HCT116 (cell line): ENCODE data around the gene CPNE4. TPM values are rescaled to one million over a fixed set of nuclear protein-coding genes. Genes with fewer than 3 reads are reported as not detected.

ENCODE experiments used
- ATAC-seq: fragments of 200-7000 bp; cut with Tn5 transposase; 2 replicates; pipeline ENCODE4 v1.9.1; 2020; ENCODE audit warnings: mild to moderate bottlenecking, moderate library complexity
- BruUV-seq: library from RNA; stranded (reverse); fragments of 400-500 nt; replicated peaks from 2 replicates; lab custom pipeline; 2021; lab: Mats Ljungman, UMichigan
- CTCF ChIA-PET: fragments of 300-600 bp; sonication (Branson Sonifier 250); formaldehyde crosslinking; loops from one replicate; lab custom pipeline; 2021; ENCODE audit warnings: antibody characterized with exemption; lab: Charles Lee
- POLR2A ChIA-PET: fragments of 300-600, 350-600 bp; sonication (Branson Sonifier 250); formaldehyde crosslinking; loops from one replicate; lab custom pipeline; 2021; ENCODE audit warnings: antibody characterized with exemption; lab: Charles Lee
- RAD21 ChIA-PET, 2 experiments: fragments of 300-600 bp; sonication (Branson Sonifier 250); formaldehyde crosslinking; loops; one replicate each; lab custom pipeline; 2023; ENCODE audit warnings: low total read pairs in 2 of 2; ENCODE audit not compliant: uncharacterized antibody in 2 of 2, unreplicated experiment in 2 of 2, low non-redundant PET in 1 of 2; lab: Charles Lee
- DNase-seq: peaks from one replicate; pipeline ENCODE4 v3.0.0-alpha.2; 2010; ENCODE audit warnings: low read depth, low spot score
- H2AFZ ChIP-seq: fragments of 200-600 bp; shearing (Covaris generic), sonication (generic); 2 replicates; pipeline ENCODE4 v1.6.1; 2017; ENCODE audit warnings: low read depth, mixed run types, mixed read lengths, antibody characterized with exemption, low read length; ENCODE audit not compliant: poor library complexity, severe bottlenecking
- H3K27ac ChIP-seq: 2 replicates; pipeline ENCODE4 v1.5.1; 2012; ENCODE audit warnings: low read depth, low read length
- H3K27me3 ChIP-seq: fragments of 200-600 bp; sonication (generic); 2 replicates; pipeline ENCODE4 v1.6.1; 2016; ENCODE audit warnings: mixed run types, low read length, mixed read lengths; ENCODE audit not compliant: insufficient read depth
- H3K36me3 ChIP-seq, 2 experiments: fragments of 200-500 bp in 1 of 2; fragments of 200-600 bp in 1 of 2; sonication (Bioruptor generic) in 1 of 2; sonication (generic) in 1 of 2; 2 replicates each; pipeline versions ENCODE4 v1.5.1 to v1.6.1; 2014 to 2016; ENCODE audit warnings: low read length in 2 of 2, inconsistent platforms in 1 of 2, mixed read lengths in 1 of 2, mixed run types in 1 of 2; ENCODE audit not compliant: insufficient read depth in 2 of 2, control insufficient read depth in 1 of 2
- H3K4me1 ChIP-seq, 2 experiments: fragments of 200-600 bp in 1 of 2; sonication (generic) in 1 of 2; 2 replicates each; pipeline versions ENCODE4 v1.5.1 to v1.6.1; 2012 to 2017; ENCODE audit warnings: low read length in 2 of 2, inconsistent platforms in 1 of 2, mild to moderate bottlenecking in 1 of 2, mixed read lengths in 1 of 2, mixed run types in 1 of 2, moderate library complexity in 1 of 2; ENCODE audit not compliant: insufficient read depth in 2 of 2, control insufficient read depth in 1 of 2
- H3K4me2 ChIP-seq: fragments of 200-600 bp; sonication (generic); 2 replicates; pipeline ENCODE4 v1.6.1; 2017; ENCODE audit warnings: mixed run types, low read length, mixed read lengths
- H3K4me3 ChIP-seq, 2 experiments: fragments of 200-600 bp in 1 of 2; sonication (generic) in 1 of 2; replicated peaks in 1 of 2; 2 replicates each; pipeline ENCODE4 v1.5.1; 2011 to 2016; ENCODE audit warnings: low read length in 2 of 2, control low read depth in 1 of 2, low read depth in 1 of 2, mild to moderate bottlenecking in 1 of 2, mixed read lengths in 1 of 2, mixed run types in 1 of 2
- H3K79me2 ChIP-seq: fragments of 200-600 bp; sonication (generic); 2 replicates; pipeline ENCODE4 v1.6.1; 2017; ENCODE audit warnings: mild to moderate bottlenecking, mixed run types, low read length, moderate library complexity, mixed read lengths; ENCODE audit not compliant: insufficient read depth
- H3K9ac ChIP-seq: fragments of 200-600 bp; sonication (generic); 2 replicates; pipeline ENCODE4 v1.6.1; 2016; ENCODE audit warnings: low read length, mixed read lengths
- H3K9me2 ChIP-seq: fragments of 200-600 bp; sonication (generic), shearing (Covaris generic); 2 replicates; pipeline ENCODE4 v1.6.1; 2017; ENCODE audit warnings: mixed run types, mild to moderate bottlenecking, moderate library complexity; ENCODE audit not compliant: insufficient read depth
- H3K9me3 ChIP-seq, 2 experiments: fragments of 200-500 bp in 1 of 2; fragments of 200-600 bp in 1 of 2; sonication (Bioruptor generic) in 1 of 2; sonication (generic) in 1 of 2; 2 replicates each; pipeline ENCODE4 v1.6.1; 2014 to 2017; ENCODE audit warnings: low read length in 2 of 2, mixed read lengths in 2 of 2, inconsistent platforms in 1 of 2, low read depth in 1 of 2, mild to moderate bottlenecking in 1 of 2, mixed run types in 1 of 2, moderate library complexity in 1 of 2; ENCODE audit not compliant: control insufficient read depth in 1 of 2, insufficient read depth in 1 of 2
- H4K20me1 ChIP-seq: fragments of 200-600 bp; sonication (generic), shearing (Covaris generic); 2 replicates; pipeline ENCODE4 v1.6.1; 2017; ENCODE audit warnings: mixed run types, mild to moderate bottlenecking, moderate library complexity; ENCODE audit not compliant: insufficient read depth
- CBX3 ChIP-seq: IDR thresholded peaks from 2 replicates; pipeline ENCODE4 v1.6.1; 2012; ENCODE audit warnings: low read depth
- ELF1 ChIP-seq: IDR thresholded peaks from 2 replicates; pipeline ENCODE4 v1.6.1; 2012; ENCODE audit warnings: low read depth, borderline replicate concordance
- JUND ChIP-seq: IDR thresholded peaks from 2 replicates; pipeline ENCODE4 v1.6.1; 2012
- SRF ChIP-seq: IDR thresholded peaks from 2 replicates; pipeline ENCODE4 v1.6.1; 2012; ENCODE audit warnings: low read depth
- intact Hi-C: fragments of 100-400 bp; cut with micrococcal nuclease; formaldehyde crosslinking; loops from 2 replicates; pipeline ENCODE4 v1.10.0; 2022
- total RNA-seq: library from RNA; stranded (reverse); gene quantifications from one replicate; pipeline ENCODE4 v1.2.1, GENCODE V29; 2021; ENCODE audit not compliant: unreplicated experiment

The CPNE4 gene
- total RNA-seq, 1 experiment from 2014 or later: not detected

DNA sequence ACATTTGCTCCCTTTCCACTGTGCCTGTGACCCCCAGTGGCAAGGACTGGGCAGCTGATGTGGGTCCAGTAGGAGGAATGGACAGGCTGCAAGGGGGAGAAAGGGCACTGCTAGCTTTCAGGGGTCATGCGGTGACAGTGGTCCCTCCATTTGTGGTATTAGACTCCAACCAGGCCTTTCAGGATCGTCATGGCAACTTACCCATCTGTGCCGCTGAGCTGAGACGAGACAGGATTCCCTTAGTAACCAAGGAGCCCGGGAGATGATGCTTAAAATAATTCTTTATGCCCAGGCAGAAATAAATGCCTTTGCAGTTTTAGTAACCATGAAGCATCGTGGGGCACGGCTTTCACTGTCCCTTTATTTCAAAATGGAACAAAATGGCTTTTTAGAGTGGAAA, 516.1 kb downstream of the CPNE4 start:
- Histone ChIP-seq H3K27ac (no peak overlapping the region), H3K9me2 (no peaks in the 10 kb centered on the region), H2AFZ (no peak overlapping the region), H3K4me1 (no peaks in the 10 kb centered on the region), H3K4me2 (no peak overlapping the region), H3K9me3 (no peaks in the 10 kb centered on the region), H3K9ac (no peak overlapping the region), H3K4me3 (no peak overlapping the region), H3K36me3 (no peaks in the 10 kb centered on the region), H3K79me2 (no peaks in the 10 kb centered on the region), H3K27me3 (peaks cover 8% of the 10 kb centered on the region), H4K20me1 (no peaks in the 10 kb centered on the region)
- no peak for DNase-seq
- ChIA-PET POLR2A (no interaction called here), CTCF (no interaction called here), RAD21 (no interaction called here)
- TF ChIP-seq JUND (no peak), SRF (no peak), ELF1 (no peak)
- no TSS peak for BruUV-seq
- intact Hi-C loops: no loop called here
- ATAC-seq: no peak

DNA sequence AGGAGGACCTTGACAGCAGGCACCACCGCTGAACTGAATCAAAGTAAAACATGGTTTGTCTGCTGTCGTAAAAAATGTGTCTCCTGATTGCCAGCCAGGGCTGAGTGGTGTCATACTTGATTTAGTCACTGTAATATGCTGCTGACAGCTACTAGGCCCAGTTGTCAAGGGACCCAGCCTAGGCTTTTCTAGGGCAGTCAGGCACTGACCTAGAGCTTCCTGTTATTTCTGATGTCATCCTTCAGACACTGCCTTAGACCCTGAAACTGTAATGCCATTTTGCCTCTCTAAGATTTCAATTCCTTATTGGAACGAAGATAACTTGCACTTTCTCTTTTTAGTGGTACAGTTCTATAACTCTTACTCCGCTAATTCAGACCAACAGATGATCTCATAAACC, 529.4 kb downstream of the CPNE4 start:
- DNase-seq (no peak), ATAC-seq (no peak)
- Histone ChIP-seq H3K9me3 (no peaks in the 10 kb centered on the region), H3K9me2 (no peaks in the 10 kb centered on the region), H3K9ac (no peak overlapping the region), H3K79me2 (peaks cover 31% of the 10 kb centered on the region), H3K4me3 (no peak overlapping the region), H2AFZ (no peak overlapping the region), H3K27ac (no peak overlapping the region), H4K20me1 (no peaks in the 10 kb centered on the region), H3K4me2 (no peak overlapping the region), H3K27me3 (0 out of 2 replicates have a peak, but pooled peaks cover 3% of the 10 kb centered on the region), H3K4me1 (peaks cover 8 to 18% of the 10 kb centered on the region in 2 experiments; a peak in 3 of 4 replicates), H3K36me3 (peaks cover under 1 to 8% of the 10 kb centered on the region in 2 experiments; a peak in 2 of 4 replicates)
- RAD21 ChIA-PET: no interaction called here
- intact Hi-C loops: no loop called here
- POLR2A ChIA-PET: no interaction called here
- CTCF ChIA-PET: no interaction called here
- no peak for TF ChIP-seq ELF1
- no peak for TF ChIP-seq CBX3
- no TSS peak for BruUV-seq
